ENCODE measurements around the gene S100PBP.
A peak's percentile ranks its signal among the peaks of the same experiment; 100 is the strongest.
"Not testable (repeated sequence)": the region's sequence is repeated elsewhere in the genome, so short reads cannot be mapped to it uniquely, and the experiment has no call there.

Gene S100PBP

DNA sequence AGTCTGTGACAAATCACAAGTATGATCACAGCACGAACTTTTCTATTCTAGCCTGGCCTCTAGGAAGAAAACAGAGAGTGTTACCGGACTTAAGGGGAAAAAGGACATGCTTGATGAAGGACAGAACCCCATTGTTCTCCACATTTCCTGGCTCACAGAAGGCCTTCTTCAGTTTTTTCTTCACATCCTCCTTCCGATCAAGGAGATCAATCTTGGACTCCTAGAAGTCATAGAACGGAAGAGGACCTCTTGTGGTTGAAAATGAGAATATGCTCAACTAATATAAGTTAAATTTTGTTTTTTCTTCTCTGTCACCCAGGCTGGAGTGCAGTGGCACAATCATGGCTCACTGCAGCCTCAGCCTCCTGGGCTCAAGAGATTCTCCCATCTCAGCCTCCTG is 30.6 kb upstream of the S100PBP start:
- peak in 1 of 2 donors; percentile 19 for DNase-seq

DNA sequence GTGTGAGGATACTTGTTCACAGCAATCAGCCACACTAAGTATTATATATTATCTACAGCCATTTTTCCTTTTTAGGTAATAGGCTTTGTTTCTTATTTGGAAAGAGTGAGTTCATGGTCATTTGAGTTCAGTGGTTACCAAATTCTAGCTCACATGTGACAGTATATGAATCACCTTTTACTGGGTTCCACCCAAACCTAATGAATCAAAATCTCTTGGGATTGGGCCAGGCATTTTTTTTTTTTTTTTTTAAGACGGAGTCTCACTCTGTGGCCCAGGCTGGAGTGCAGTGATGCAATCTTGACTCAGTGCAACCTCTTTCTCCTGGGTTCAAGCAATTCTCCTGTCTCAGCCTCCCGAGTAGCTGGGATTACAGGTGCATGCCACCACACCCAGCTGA is 28.1 kb upstream of the S100PBP start:
- not testable (repeated sequence) for DNase-seq

DNA sequence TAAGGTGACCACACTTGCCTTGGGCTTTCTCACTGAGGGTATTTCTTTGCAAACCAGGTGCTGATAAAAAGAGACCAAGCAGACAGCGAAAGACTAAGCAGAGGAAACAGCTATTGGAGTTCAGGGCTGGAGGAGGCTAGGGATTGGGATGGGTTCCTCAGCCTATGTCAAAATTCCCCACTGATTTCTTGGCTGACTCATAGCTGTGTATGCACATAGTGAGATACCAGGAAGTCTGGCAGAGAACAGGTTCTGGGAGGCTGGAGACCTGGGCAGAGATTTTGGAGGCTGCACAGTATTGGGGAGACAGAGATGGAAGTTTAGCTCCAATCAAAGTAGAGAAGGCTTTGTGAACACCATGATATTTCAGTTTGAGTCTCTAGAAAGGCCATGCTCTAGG is 25.6 kb upstream of the S100PBP start:
- no peak for DNase-seq

DNA sequence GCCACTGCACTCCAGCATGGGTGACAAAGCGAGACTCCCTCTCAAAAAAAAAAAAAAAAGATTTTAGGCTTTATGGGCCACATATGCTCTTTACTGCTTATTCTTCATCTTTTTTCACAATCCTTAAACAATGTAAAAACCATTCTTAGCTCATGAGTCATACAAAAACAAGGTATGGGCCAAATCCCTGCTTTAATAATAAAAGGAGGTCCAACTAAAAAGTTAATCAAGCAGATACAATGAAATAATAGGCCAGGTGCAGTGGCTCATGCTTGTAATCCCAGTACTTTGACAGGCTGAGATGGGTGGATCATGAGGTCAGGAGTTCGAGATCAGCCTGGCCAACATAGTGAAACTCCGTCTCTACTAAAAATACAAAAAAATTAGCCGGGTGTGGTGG is 21.7 kb upstream of the S100PBP start:
- not testable (repeated sequence) for DNase-seq

DNA sequence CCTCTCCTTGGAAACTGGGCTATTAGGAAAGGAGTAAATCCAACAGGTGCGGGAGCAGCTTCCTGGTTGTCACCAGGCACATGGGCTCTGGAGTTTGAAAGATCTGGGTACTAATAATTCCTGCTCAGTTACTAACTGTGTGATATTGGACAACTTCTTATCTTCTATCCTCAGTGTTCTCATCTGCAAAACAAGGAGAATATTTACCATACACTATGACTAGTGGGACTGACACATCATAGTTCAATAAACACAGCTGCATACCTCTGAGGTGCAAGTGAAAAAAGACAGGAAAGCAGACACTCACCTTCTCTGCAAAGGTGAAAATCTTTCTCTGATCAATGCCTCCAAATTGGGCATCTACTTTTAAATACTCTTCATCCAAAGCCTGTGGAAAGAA is 20.0 kb upstream of the S100PBP start:
- DNase-seq = no peak

DNA sequence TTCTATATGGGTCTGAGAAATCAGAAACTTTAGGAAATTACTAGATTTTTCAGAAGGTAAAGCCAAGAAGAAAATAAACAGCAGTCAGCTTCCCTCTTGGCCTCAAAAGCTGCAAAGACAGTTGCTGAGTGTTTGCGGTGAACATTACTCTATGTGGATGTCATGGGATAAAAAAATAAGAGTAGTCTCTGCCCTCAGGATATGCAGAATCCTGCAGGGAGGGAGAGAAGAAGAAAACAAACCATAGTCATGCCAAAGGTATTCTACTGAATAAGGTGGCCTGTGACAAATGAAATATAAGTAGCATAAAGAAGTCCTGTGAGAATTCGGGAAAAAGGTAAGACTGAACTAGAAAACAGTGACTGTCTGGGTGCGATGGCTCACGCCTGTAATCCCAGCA is 19.3 kb upstream of the S100PBP start:
- DNase-seq = no peak

DNA sequence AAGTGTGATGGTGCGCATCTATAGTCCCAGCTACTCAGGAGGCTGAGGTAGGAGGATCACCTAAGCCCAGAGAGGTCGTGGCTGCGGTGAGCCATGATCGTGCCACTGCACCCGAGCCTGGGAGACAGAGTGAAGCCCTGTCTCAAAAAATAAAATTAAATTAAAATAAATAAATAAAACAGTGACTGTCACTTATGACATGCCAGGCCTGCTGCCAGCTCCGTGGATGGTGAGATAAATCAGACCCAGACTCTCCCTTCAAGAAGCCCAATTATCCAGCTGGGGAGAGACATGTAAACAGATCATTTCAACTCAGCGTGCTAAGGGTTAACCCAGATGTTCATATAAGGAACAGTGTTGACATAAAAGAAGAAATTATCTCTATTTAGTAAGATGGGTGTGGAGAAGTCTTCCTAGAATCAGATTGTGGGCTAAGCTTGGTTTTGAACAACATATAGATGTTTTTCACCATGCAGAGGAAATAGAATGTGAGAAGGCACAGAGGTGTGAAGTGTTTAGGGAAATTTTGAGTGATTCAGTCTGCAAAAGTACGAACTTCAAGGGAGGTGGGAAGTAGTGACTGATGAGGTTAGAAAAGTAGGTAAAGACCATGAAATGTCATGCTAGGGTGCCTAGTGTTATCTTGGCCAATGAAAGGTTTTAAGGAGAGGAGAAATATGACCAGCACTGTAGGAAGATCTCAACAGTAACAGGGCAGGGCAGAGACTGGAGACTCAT is 18.6 kb upstream of the S100PBP start:
- peak in 1 of 2 donors; percentile 72 for DNase-seq

DNA sequence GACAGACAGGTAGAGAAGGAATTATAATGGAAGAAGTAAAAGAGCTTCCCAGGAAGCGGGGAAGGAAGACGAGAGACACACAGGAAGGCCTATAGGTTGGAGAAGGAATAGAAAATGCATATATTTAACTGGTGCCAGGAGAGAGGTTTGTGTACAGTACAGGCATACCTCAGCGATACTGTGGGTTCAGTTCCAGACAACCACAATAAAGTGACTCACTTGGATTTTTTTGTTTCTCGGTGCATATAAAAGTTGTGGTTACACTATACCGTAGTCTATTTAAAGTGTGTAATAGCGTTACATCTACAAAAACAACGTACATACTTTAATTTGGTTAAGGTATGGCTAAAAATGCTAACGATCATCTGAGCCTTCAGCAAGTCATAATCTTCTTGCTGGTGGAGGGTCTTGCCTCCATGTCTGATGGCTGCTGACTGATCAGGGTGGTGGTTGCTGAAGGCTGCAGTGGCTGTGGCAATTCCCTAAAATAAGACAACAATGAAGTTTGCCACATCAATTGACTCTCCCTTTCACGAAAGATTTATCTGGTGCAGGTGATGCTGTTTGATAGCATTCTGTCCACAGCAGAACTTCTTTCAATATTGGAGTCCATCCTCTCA is 16.2 kb upstream of the S100PBP start:
- peak in 1 of 2 donors; percentile 63 for DNase-seq

DNA sequence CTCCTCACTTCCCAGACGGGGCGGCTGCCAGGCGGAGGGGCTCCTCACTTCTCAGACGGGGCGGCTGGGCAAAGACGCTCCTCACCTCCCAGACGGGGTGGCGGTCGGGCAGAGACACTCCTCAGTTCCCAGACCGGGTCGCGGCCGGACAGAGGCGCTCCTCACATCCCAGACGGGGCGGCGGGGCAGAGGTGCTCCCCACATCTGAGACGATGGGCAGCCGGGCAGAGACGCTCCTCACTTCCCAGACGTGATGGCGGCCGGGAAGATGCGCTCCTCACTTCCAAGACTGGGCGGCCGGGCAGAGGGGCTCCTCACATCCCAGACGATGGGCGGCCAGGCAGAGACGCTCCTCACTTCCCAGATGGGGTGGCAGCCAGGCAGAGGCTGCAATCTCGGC is 13.0 kb upstream of the S100PBP start:
- DNase-seq = not testable (repeated sequence)

DNA sequence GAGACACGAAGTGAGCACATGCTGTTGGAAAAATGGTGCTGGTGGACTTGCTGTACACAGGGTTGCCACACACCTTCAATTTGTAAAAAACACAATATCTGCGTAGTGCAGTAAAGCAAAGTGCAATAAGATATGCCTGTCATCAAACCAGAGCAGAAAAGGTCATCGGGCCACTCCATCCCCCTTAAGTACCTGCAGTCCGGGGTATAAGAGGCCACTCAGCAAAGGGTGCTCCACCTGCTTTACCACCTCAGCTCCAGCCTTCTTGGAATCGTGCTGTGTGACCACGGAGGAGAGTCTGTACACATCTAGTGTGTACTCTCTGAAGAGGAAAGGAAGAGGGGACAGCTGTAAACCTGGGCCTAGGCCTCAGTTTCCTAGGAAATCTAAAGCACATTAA is 11.2 kb upstream of the S100PBP start:
- DNase-seq = no peak

DNA sequence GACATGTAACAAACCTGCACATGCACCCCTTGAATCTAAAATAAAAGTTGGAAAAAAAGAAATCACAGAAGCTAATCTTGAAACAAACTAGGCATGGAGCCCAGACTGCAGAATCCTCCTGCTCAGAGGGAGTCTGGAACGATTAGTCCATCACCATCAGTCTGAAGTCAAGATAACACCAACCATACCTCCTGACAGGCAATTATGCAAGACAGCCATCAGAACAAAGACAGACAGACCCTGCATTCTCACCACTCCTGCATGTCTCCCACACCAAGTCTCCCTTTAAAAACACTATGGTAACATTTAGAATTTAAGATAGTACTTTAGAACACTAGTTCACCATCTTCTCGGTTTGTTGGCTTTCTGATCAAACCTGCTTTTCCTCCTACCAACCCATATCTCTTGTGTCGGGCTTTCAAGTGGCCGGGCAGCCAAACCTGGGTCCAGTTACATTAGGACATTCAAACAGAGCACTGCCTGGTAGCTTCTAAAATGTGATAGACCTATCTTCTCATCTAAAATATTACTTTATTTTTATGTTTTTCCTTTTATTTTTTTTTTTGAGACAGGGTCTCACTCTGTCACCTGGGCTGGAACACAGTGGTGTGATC is 10.4 kb upstream of the S100PBP start:
- no peak for DNase-seq

DNA sequence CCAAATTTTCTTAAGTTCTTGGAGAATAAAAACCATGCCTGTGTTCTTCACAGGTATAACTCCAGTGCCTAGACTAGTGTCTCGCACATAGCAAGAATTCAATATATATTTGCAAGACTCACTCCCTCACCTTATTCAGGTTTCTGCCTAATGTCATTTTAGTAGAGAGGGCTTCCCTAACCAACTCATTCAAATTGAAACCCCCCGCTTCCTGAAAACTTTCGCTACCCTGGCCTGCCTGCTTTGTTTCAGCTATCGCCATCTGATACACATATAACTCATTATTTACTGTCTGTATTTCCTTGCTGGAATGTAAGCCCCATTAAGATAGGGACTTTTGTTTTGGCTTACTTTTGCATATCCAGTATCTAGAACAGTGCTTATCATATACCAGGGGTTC is 8.9 kb upstream of the S100PBP start:
- no peak for DNase-seq

DNA sequence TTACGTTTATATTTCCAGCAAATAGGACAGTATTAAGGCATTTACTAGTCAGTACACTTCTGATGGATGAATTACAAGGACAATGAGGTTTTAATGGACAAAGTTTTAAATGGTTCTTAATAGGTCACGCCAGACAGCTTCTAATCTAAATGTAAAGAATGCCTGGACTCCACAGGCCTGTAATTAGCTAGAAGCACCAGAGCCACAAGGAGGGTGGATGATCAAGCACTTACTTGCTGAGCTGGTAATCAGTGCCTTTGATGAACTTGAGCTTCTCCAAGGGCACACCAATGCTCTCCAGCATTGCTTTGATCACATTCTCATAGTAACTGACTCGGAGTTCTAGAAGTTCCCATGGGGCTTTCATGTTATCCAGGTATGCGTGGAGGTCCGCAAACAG is 7.1 kb upstream of the S100PBP start:
- no peak for DNase-seq

DNA sequence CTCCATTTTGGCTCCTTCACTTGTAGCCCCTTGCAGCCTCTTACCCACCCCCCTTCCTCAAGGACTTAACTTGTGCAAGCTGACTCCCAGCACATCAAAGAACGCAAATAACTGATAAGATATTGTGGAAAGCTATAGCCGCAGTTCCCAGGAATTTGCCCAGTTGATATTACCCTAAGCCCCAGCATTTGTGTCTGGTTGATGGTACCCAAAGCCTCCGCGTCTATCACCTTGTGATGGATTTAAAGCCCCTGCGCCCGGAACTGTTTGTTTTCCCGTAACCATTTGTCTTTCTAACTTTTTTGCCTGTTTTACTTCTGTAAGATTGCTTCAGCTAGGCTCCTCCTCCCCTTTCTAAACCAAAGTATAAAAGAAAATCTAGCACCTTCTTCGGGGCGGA is 6.2 kb upstream of the S100PBP start:
- DNase-seq = no peak

DNA sequence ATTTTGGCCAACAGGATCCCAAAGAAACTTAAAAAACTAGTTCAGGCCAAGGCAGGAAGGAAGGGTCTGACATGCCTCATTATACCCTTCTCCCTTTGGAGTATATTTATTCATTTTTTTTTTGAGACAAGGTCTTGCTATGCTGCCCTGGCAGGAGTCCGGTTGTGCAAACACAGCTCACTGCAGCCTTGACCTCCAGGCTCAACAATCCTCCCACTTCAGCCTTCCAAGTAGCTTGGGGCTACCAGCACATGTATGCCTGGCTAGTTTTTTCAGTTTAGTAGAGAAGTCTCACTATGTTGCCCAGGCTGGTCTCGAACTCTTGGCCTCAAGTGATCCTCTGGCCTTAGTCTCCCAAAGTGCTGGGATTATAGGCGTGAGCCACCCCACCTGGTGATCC is 5.5 kb upstream of the S100PBP start:
- no peak for DNase-seq

DNA sequence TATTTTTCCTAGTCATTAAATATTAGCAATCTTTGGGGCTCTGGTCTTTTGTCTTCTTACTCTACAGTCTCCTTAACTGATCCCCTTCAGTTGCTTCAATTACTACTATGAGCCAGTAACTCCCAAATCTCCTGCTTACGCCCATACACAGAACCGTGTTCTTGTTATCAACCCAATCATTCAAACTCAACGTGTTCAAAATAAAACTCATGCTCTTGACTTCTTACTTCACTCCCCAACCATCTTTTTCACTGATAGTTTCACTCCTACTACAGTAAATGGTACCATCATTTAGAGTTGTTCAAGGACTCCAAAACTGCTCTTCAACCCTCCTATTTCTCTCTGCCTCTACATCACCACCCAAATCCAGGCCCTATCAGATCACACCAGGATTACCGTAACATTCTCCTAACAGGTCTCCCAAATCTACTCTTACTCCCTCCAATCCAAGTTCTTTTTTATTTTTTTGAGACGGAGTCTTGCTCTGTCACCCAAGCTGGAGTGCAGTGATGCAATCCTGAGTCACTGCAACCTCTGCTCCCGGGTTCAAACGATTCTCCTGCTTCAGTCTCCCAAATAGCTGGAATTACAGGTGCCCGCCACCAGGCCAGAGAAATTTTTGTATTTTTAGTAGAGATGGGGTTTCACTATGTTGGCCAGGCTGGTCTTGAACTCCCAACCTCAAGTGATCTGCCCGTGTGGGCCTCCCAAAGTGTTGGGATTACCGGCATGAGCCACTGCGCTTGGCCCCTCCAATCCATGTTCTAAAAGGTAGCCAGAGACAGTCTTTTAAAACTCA is 3.3 kb upstream of the S100PBP start:
- DNase-seq = no peak

DNA sequence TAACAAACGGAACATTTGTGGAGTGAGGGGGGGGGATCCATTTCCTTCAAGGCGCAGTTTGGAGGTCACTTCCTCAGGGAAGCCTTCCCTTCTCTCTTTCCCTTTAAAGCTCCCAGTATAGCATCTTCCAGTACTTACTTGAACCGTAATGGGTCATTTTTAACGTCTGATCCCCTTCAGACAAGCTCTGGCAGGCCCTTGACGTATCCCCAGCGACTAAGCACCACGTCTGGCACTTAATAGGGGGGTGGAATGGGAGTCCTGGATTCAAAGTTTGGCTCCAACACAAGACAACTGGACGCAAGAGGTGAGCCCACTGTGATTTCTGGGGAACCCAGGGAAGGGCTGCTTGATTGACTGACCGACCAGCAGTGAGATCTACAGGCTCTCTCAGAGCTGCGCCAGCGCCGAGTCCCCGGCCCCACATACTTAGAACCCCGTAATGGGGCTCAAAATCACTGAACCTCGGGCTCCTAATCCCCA is 736 bp upstream of the S100PBP start:
- no peak for DNase-seq

DNA sequence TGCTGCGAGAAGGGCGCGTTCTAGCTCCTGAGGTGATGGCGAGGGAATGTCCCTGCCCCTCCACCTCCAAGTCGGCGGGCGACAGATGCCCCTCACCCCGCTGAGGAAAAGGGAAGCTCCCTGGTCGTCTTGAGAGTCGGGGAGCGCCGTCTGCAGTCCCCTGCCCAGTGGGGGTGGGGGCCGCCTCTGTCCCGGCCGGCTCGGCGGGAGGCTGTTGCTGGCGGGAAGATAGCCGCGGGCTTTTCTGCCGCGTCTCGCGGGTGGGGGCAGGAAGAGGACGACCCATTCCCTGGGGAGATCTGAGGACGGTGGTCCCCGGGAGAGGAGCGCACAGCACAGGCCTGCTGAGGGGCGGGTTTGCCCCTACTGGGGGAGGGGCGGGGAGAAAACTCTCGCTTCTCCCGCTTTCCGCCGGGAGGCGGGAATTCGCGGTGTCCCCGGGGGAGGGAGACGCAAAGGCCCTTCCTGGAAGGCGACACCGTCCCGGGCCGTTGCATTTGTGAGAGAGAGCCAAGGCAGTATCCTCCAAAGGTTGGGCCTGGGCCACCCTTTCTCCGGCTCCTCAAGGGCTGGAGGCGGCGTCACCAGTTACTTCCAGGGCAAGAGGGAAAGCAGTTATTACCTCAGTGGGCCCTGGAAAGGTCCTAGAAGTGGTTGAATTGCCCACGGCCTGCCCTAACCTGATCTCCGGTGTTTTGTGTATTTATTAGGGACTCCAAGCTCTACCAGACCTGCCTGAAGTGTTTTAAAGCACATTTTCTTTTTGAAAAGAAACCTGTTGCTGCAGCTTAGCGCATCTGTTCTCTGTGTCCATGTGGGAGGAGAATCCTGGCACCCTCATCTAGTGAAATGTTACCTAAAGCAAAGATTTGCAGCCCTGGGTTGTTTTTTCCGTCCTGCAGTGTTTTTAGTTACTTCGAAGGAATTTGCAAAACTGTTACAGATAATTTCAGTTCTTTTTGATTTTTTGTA is 648 bp downstream of the S100PBP start:
- DNase-seq = peak; percentile 3 to 34

DNA sequence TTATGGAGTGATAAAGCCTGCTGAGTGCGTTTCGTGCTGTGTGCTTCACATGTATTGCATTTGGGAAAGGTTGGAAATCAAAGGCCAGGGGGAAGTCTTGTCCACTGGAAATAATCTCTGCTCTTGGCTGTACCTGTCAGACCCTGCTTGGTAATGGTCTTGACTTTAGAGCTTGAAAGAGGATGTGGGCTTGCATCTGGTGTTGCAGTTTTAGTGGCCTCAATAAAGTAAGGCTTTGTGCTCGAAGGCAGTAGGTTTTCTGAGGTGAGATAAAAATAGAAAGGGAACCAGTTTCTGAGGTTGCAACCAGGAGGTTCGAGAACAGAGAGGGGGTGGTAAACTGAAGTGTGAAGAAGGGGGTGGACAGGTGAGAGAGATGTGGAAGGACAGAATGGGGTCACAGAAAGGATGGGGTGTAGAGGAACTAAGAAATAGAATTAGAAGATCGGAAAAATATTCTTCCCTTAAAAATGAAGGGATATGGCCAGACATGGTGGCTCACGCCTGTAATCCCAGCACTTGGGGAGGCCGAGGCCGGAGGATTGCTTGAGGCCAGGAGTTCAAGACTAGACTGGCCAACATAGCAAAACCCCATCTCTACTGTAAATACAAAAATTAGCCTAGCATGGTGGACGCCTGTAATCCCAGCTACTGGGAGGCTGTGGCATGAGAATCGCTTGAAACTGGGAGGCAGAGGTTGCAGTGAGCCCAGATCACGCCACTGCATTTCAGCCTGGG is 1.5 kb downstream of the S100PBP start:
- peak in 1 of 2 donors; percentile 49 for DNase-seq

DNA sequence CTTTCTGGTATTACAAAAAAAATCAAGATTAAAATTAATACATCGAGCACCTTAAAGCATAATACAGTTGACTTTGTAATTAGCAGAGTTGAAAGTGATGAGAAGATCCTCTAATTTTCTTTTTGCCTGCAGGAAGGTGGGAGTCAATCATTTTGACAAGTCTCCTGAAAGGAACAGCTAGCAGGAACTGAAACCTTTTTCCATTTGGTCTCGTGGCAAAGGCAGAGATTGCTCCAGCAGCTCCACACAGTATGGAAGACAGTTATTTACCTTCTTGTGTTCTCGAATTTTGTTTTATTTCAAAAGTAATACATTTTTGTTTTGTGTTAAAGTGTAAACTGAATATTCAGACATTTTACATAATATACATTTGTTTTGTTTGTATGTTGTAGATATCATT is 7.7 kb downstream of the S100PBP start:
- DNase-seq = no peak

DNA sequence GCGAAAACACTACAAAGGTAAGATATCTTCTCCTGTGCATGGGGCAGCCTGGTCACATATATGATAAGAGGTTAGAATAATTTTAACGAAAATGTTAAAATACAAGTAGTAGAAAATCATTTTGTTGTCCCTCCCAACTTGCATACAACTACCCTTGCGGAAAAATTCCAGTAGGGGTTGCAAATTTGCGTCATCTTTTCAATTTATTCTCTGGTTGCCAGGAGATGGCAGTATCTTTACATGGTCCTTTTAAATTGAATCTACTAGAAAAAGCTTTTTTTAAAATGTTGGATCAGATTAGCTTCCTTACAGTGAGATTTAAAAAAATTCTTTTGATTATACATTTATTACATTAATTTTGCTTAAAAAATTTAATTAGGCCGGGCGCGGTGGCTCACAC is 10.9 kb downstream of the S100PBP start:
- peak in 1 of 2 donors; percentile 4 for DNase-seq
